SJSA1 (cell line): Measurements from ENCODE around the gene ZC3H6. TPM values are rescaled to one million over a fixed set of nuclear protein-coding genes. Genes with fewer than 3 reads are reported as not detected.
A peak's percentile ranks its signal among the peaks of the same experiment; 100 is the strongest.

Experiments used
- DNase-seq, 2 experiments: peaks; one replicate each; pipeline ENCODE4 v3.0.0-alpha.2; 2015 to 2020; ENCODE audit warnings: low spot score in 2 of 2, low read depth in 1 of 2
- H3K27ac ChIP-seq: fragments of 250-450 bp; sonication (Bioruptor Pico); 2 replicates; pipeline ENCODE4 v1.5.1; 2020; ENCODE audit warnings: mild to moderate bottlenecking, moderate library complexity
- H3K27me3 ChIP-seq: fragments of 250-450 bp; sonication (Bioruptor Pico); replicated peaks from 2 replicates; pipeline ENCODE4 v1.5.1; 2020; ENCODE audit warnings: mild to moderate bottlenecking, moderate library complexity
- H3K36me3 ChIP-seq: fragments of 250-450 bp; sonication (Bioruptor Pico); 2 replicates; pipeline ENCODE4 v1.5.1; 2020; ENCODE audit warnings: mild to moderate bottlenecking
- H3K4me1 ChIP-seq: fragments of 250-450 bp; sonication (Bioruptor Pico); replicated peaks from 2 replicates; pipeline ENCODE4 v1.6.1; 2021; ENCODE audit warnings: mild to moderate bottlenecking
- H3K4me3 ChIP-seq: fragments of 250-450 bp; sonication (Bioruptor Pico); 2 replicates; pipeline ENCODE4 v1.5.1; 2020; ENCODE audit warnings: mild to moderate bottlenecking
- H3K9me3 ChIP-seq: fragments of 250-450 bp; sonication (Bioruptor Pico); replicated peaks from 2 replicates; pipeline ENCODE4 v1.5.1; 2020; ENCODE audit warnings: mild to moderate bottlenecking
- total RNA-seq: library from RNA; depleted of rRNA; stranded (reverse); fragments of >200 nt; shearing (Covaris generic); gene quantifications from 2 replicates; pipeline ENCODE4 v1.2.3, GENCODE V29; 2014

The ZC3H6 gene
- total RNA-seq, 1 experiment from 2014 or later = 5.6 TPM

GRCh38 chr2:112293636-112294401 is 18.4 kb downstream of the ZC3H6 start:
- Histone ChIP-seq H3K9me3 (no peaks in the 10 kb centered on the region), H3K27ac (no peak overlapping the region), H3K36me3 (no peaks in the 10 kb centered on the region), H3K4me3 (no peak overlapping the region), H3K4me1 (0 out of 2 replicates have a peak, but pooled peaks cover 3% of the 10 kb centered on the region), H3K27me3 (0 out of 2 replicates have a peak, but pooled peaks cover 5% of the 10 kb centered on the region)
- no peak for DNase-seq

GRCh38 chr2:112295407-112296078 is 20.1 kb downstream of the ZC3H6 start:
- Histone ChIP-seq H3K36me3 (no peaks in the 10 kb centered on the region), H3K27me3 (0 out of 2 replicates have a peak, but pooled peaks cover 5% of the 10 kb centered on the region), H3K27ac (no peak overlapping the region), H3K4me3 (no peak overlapping the region), H3K9me3 (no peaks in the 10 kb centered on the region), H3K4me1 (no peaks in the 10 kb centered on the region)
- no peak for DNase-seq

GRCh38 chr2:112296407-112296806 is 21.0 kb downstream of the ZC3H6 start:
- Histone ChIP-seq H3K4me3 (no peak overlapping the region), H3K36me3 (no peaks in the 10 kb centered on the region), H3K9me3 (no peaks in the 10 kb centered on the region), H3K27me3 (0 out of 2 replicates have a peak, but pooled peaks cover 5% of the 10 kb centered on the region), H3K4me1 (peaks cover 6% of the 10 kb centered on the region), H3K27ac (no peak overlapping the region)
- no peak for DNase-seq

GRCh38 chr2:112301171-112301584 is 25.8 kb downstream of the ZC3H6 start:
- Histone ChIP-seq H3K4me1 (peaks cover 7% of the 10 kb centered on the region), H3K36me3 (no peaks in the 10 kb centered on the region), H3K9me3 (no peaks in the 10 kb centered on the region), H3K27ac (no peak overlapping the region), H3K27me3 (0 out of 2 replicates have a peak, but pooled peaks cover 5% of the 10 kb centered on the region), H3K4me3 (no peak overlapping the region)
- peak in 1 of 2 experiments; percentile 5 for DNase-seq

- Histone ChIP-seq H3K9me3 (no peaks in the 10 kb centered on the region), H3K27me3 (no peaks in the 10 kb centered on the region), H3K4me3 (no peak overlapping the region), H3K4me1 (peaks cover 7% of the 10 kb centered on the region), H3K36me3 (no peaks in the 10 kb centered on the region), H3K27ac (no peak overlapping the region)
- no peak for DNase-seq
Measured at GRCh38 chr2:112301973-112302372, 26.6 kb downstream of the ZC3H6 start.

GRCh38 chr2:112304298-112304941 is 29.0 kb downstream of the ZC3H6 start:
- H3K4me1 ChIP-seq = peaks cover 7% of the 10 kb centered on the region
- H3K27me3 ChIP-seq = no peaks in the 10 kb centered on the region
- no peak overlapping the region for H3K4me3 ChIP-seq
- H3K27ac ChIP-seq = no peak overlapping the region
- H3K9me3 ChIP-seq = no peaks in the 10 kb centered on the region
- no peak for DNase-seq
- no peaks in the 10 kb centered on the region for H3K36me3 ChIP-seq

GRCh38 chr2:112305132-112305531 is 29.7 kb downstream of the ZC3H6 start:
- Histone ChIP-seq H3K9me3 (no peaks in the 10 kb centered on the region), H3K4me1 (peaks cover 7% of the 10 kb centered on the region), H3K4me3 (no peak overlapping the region), H3K36me3 (no peaks in the 10 kb centered on the region), H3K27me3 (no peaks in the 10 kb centered on the region), H3K27ac (no peak overlapping the region)
- no peak for DNase-seq

GRCh38 chr2:112310906-112311305 is 35.5 kb downstream of the ZC3H6 start:
- Histone ChIP-seq H3K9me3 (no peaks in the 10 kb centered on the region), H3K27me3 (no peaks in the 10 kb centered on the region), H3K27ac (no peak overlapping the region), H3K4me1 (no peaks in the 10 kb centered on the region), H3K36me3 (0 out of 2 replicates have a peak, but pooled peaks cover 4% of the 10 kb centered on the region), H3K4me3 (no peak overlapping the region)
- DNase-seq = no peak

GRCh38 chr2:112311932-112312331 is 36.5 kb downstream of the ZC3H6 start:
- Histone ChIP-seq H3K4me3 (no peak overlapping the region), H3K9me3 (no peaks in the 10 kb centered on the region), H3K4me1 (no peaks in the 10 kb centered on the region), H3K36me3 (0 out of 2 replicates have a peak, but pooled peaks cover 4% of the 10 kb centered on the region), H3K27ac (no peak overlapping the region), H3K27me3 (no peaks in the 10 kb centered on the region)
- no peak for DNase-seq

GRCh38 chr2:112312821-112313220 is 37.4 kb downstream of the ZC3H6 start:
- H3K27ac ChIP-seq = no peak overlapping the region
- H3K27me3 ChIP-seq = no peaks in the 10 kb centered on the region
- H3K36me3 ChIP-seq = 0 out of 2 replicates have a peak, but pooled peaks cover 4% of the 10 kb centered on the region
- no peaks in the 10 kb centered on the region for H3K9me3 ChIP-seq
- H3K4me1 ChIP-seq = no peaks in the 10 kb centered on the region
- DNase-seq = no peak
- no peak overlapping the region for H3K4me3 ChIP-seq

- no peaks in the 10 kb centered on the region for H3K27me3 ChIP-seq
- 0 out of 2 replicates have a peak, but pooled peaks cover 4% of the 10 kb centered on the region for H3K36me3 ChIP-seq
- H3K4me3 ChIP-seq = no peak overlapping the region
- H3K27ac ChIP-seq = no peak overlapping the region
- DNase-seq = no peak
- H3K4me1 ChIP-seq = no peaks in the 10 kb centered on the region
- H3K9me3 ChIP-seq = no peaks in the 10 kb centered on the region
Measured at GRCh38 chr2:112314856-112315255, 39.5 kb downstream of the ZC3H6 start.

GRCh38 chr2:112317303-112318158 is 42.1 kb downstream of the ZC3H6 start:
- Histone ChIP-seq H3K36me3 (no peaks in the 10 kb centered on the region), H3K4me3 (no peak overlapping the region), H3K27ac (no peak overlapping the region), H3K9me3 (no peaks in the 10 kb centered on the region), H3K27me3 (no peaks in the 10 kb centered on the region), H3K4me1 (no peaks in the 10 kb centered on the region)
- no peak for DNase-seq

GRCh38 chr2:112318515-112318914 is 43.1 kb downstream of the ZC3H6 start:
- Histone ChIP-seq H3K4me1 (no peaks in the 10 kb centered on the region), H3K4me3 (no peak overlapping the region), H3K36me3 (no peaks in the 10 kb centered on the region), H3K27ac (no peak overlapping the region), H3K27me3 (no peaks in the 10 kb centered on the region), H3K9me3 (no peaks in the 10 kb centered on the region)
- DNase-seq = no peak
